HepG2 (cell line): ENCODE data around the gene TIMM17A. TPM values are rescaled to one million over a fixed set of nuclear protein-coding genes. Genes with fewer than 3 reads are reported as not detected.
A peak's percentile ranks its signal among the peaks of the same experiment; 100 is the strongest.

Source experiments
- ASH2L ChIP-seq: fragments of 300-600, 200-600 bp; sonication (generic); IDR thresholded peaks from 2 replicates; pipeline ENCODE4 v1.7.0; 2017; ENCODE audit warnings: low read depth, mild to moderate bottlenecking, moderate library complexity, mixed read lengths, low read length; ENCODE audit not compliant: insufficient read length
- HMGXB3 ChIP-seq: sonication (generic); formaldehyde crosslinking; IDR thresholded peaks from 2 replicates; pipeline ENCODE4 v1.4.0; 2020; ENCODE audit warnings: missing genetic modification reagents, borderline replicate concordance
- KLF15 ChIP-seq: sonication (generic); formaldehyde crosslinking; IDR thresholded peaks from 2 replicates; pipeline ENCODE4 v1.8.1; 2023; ENCODE audit warnings: borderline replicate concordance, mild to moderate bottlenecking, inconsistent platforms, missing genetic modification reagents, mixed read lengths
- POLR2AphosphoS5 ChIP-seq: IDR thresholded peaks from 2 replicates; pipeline ENCODE4 v1.6.1; 2012; ENCODE audit warnings: low read depth, low read length
- POLR2G ChIP-seq: fragments of 200-400 bp; formaldehyde crosslinking; IDR thresholded peaks from 2 replicates; pipeline ENCODE4 v1.6.1; 2018; ENCODE audit warnings: mild to moderate bottlenecking, low read depth, low read length, moderate library complexity
- SOX6 ChIP-seq, 2 experiments: fragments of 450-650 bp in 1 of 2; sonication (generic) in 1 of 2; formaldehyde crosslinking in 1 of 2; IDR thresholded peaks; 2 replicates each; pipeline versions ENCODE4 v1.4.0 to v1.6.1; 2017 to 2020; ENCODE audit warnings: antibody characterized with exemption in 1 of 2, mild to moderate bottlenecking in 1 of 2, missing genetic modification reagents in 1 of 2
- YEATS2 ChIP-seq: sonication (generic); formaldehyde crosslinking; IDR thresholded peaks from 2 replicates; pipeline ENCODE4 v1.4.0; 2020; ENCODE audit warnings: missing genetic modification reagents, borderline replicate concordance
- ZGPAT ChIP-seq: IDR thresholded peaks from 2 replicates; pipeline ENCODE4 v1.6.1; 2016; ENCODE audit warnings: mild to moderate bottlenecking
- ZNF121 ChIP-seq: sonication (generic); formaldehyde crosslinking; IDR thresholded peaks from 2 replicates; pipeline ENCODE4 v1.5.0; 2020; ENCODE audit warnings: mild to moderate bottlenecking, missing genetic modification reagents
- ZNF512 ChIP-seq: sonication (generic); formaldehyde crosslinking; IDR thresholded peaks from 2 replicates; pipeline ENCODE4 v1.4.0; 2020; ENCODE audit warnings: mild to moderate bottlenecking, missing genetic modification reagents
- ZNF512B ChIP-seq: sonication (generic); formaldehyde crosslinking; IDR thresholded peaks from 2 replicates; pipeline ENCODE4 v1.5.1; 2020; ENCODE audit warnings: missing genetic modification reagents, mild to moderate bottlenecking, borderline replicate concordance
- ZNF770 ChIP-seq: sonication (generic); formaldehyde crosslinking; IDR thresholded peaks from 2 replicates; pipeline ENCODE4 v1.5.0; 2020; ENCODE audit warnings: mild to moderate bottlenecking, missing genetic modification reagents
- ZSCAN30 ChIP-seq: sonication (generic); formaldehyde crosslinking; IDR thresholded peaks from 2 replicates; pipeline ENCODE4 v1.5.0; 2020; ENCODE audit warnings: mild to moderate bottlenecking, missing genetic modification reagents
- polyA plus RNA-seq, 8 experiments: library from polyadenylated mRNA; depleted of rRNA in 3 of 8; stranded (reverse) in 7 of 8; unstranded in 1 of 8; fragments of >200 nt; fragmentation: Illumina TruSeq in 4 of 8; extraction: Trizol in 4 of 8; gene quantifications; 2 replicates each; pipeline versions ENCODE4 v1.2.1 to v1.2.3, GENCODE V29; 2011 to 2016; ENCODE audit warnings: low read depth in 4 of 8, missing spikeins in 1 of 8, mixed read lengths in 1 of 8; ENCODE audit not compliant: insufficient read depth in 1 of 8
- total RNA-seq, 5 experiments: library from RNA; depleted of rRNA; stranded (reverse); fragments of >200 nt; fragmentation: Illumina TruSeq; extraction: Trizol; gene quantifications; 2 replicates each; pipeline ENCODE4 v1.2.3, GENCODE V29; 2016; ENCODE audit warnings: low read depth in 1 of 5

Gene TIMM17A
- total and polyA plus RNA-seq, 2 of the 13 experiments (the other 11 are each of a cell fraction or from before 2014, with no cell fraction given) = 50.8 to 97.8 TPM

- peak; percentile 38; the same call in 1 of the 2 replicates for TF ChIP-seq POLR2G
- TF ChIP-seq SOX6 (IDR thresholded peaks at IDR 0.05) = no peak
- TF ChIP-seq SOX6 (CRISPR knock-in tag; IDR thresholded peaks at IDR 0.05) = 0 out of 2 replicates have a peak, but pooled peaks have one; percentile 19
- TF ChIP-seq ZNF512B (CRISPR knock-in tag) = no peak
- no peak for TF ChIP-seq ZNF512 (CRISPR knock-in tag)
- TF ChIP-seq ASH2L = peak; percentile 41
- TF ChIP-seq ZGPAT (CRISPR knock-in tag) = peak; percentile 30; the same call in 1 of the 2 replicates
- peak; percentile 47; the same call in 1 of the 2 replicates for TF ChIP-seq ZNF770 (CRISPR knock-in tag)
- TF ChIP-seq KLF15 (CRISPR knock-in tag) = no peak
- TF ChIP-seq ZSCAN30 (CRISPR knock-in tag) = 0 out of 2 replicates have a peak, but pooled peaks have one; percentile 40
- TF ChIP-seq POLR2AphosphoS5 = peak; percentile 47
- 0 out of 2 replicates have a peak, but pooled peaks have one; percentile 28 for TF ChIP-seq HMGXB3 (CRISPR knock-in tag)
- peak; percentile 37; the same call in 1 of the 2 replicates for TF ChIP-seq YEATS2 (CRISPR knock-in tag)
- TF ChIP-seq ZNF121 = peak; percentile 37; the same call in 1 of the 2 replicates
Observed at GRCh38 chr1:201941420-201942128, 13.7 kb upstream of the TIMM17A start (continued).
